ENCODE results near the gene TIGD6. TPM values are rescaled to one million over a fixed set of nuclear protein-coding genes. Genes with fewer than 3 reads are reported as not detected.

Gene TIGD6
- total and polyA plus RNA-seq, 9 of the 15 experiments (the other 6 are each of a cell fraction or from before 2014, with no cell fraction given), result 1.8 to 6.3 (median 3.9) TPM

GRCh38 chr5:149961186-149961685 is 39.2 kb downstream of the TIGD6 start (continued):
- TF ChIP-seq ZBTB49 (CRISPR knock-in tag; IDR thresholded peaks at IDR 0.05; ENCODE audit: borderline replicate concordance) (no peak), HES1 (IDR thresholded peaks at IDR 0.05; ENCODE audit: low read depth) (no peak), ZNF12 (CRISPR knock-in tag; IDR thresholded peaks at IDR 0.05) (0 out of 2 replicates have a peak, but pooled peaks have one; percentile 1), TSC22D4 (tag; IDR thresholded peaks at IDR 0.05) (no peak), ZNF584 (CRISPR knock-in tag; IDR thresholded peaks at IDR 0.05; ENCODE audit: low read depth) (no peak), ZNF3 (CRISPR knock-in tag; IDR thresholded peaks at IDR 0.05) (no peak), CLOCK (CRISPR knock-in tag; IDR thresholded peaks at IDR 0.05; ENCODE audit: borderline replicate concordance) (no peak), ARHGAP35 (IDR thresholded peaks at IDR 0.05; ENCODE audit: partially characterized antibody) (no peak), ZNF586 (CRISPR knock-in tag; conservative IDR thresholded peaks at IDR 0.05) (no peak), ZNF766 (CRISPR knock-in tag; conservative IDR thresholded peaks at IDR 0.05) (no peak), CCAR2 (IDR thresholded peaks at IDR 0.05; ENCODE audit: low read depth, low read length) (no peak), SMARCE1 (IDR thresholded peaks at IDR 0.05) (0 out of 2 replicates have a peak, but pooled peaks have one; percentile 13), NCOA2 (IDR thresholded peaks at IDR 0.05; ENCODE audit: partially characterized antibody in 2 of 2) (no peak), TFE3 (CRISPR knock-in tag; IDR thresholded peaks at IDR 0.05) (no peak), HMGXB4 (CRISPR knock-in tag; IDR thresholded peaks at IDR 0.05) (no peak), RHOXF2B (CRISPR knock-in tag; conservative IDR thresholded peaks at IDR 0.05) (no peak), SAP30 (IDR thresholded peaks at IDR 0.05; ENCODE audit: borderline replicate concordance, insufficient read depth, low read depth, low read length, poor library complexity, severe bottlenecking) (peak; percentile 8), C11orf30 (IDR thresholded peaks at IDR 0.05; ENCODE audit: low read depth) (no peak)
